ENCODE data around the gene APOBEC3F. TPM values are rescaled to one million over a fixed set of nuclear protein-coding genes. Genes with fewer than 3 reads are reported as not detected.

APOBEC3F gene
- total RNA-seq, 1 experiment from 2014 or later, result 28.3 TPM

DNA sequence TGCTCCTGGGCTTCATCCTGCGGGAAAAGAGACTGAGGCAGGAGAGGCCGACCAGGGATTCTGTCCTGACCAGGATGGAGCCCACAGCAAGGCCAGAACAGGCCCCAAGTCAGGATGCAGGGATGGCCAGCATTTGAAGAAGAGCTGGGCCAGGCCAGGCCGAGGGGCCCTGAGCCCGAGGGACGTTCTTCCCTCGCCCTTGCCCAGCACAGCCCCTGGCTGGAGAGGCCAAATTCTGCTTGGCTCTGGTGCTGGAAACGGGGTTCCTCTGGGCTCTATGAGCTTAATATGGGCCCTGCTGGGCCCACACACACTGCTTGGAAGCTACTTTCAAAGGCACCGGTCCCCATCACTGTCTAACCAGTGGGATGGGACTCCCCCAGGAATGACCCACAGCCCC is 44.0 kb downstream of the APOBEC3F start:
- Histone ChIP-seq H3K4me1 (replicated peaks; ENCODE audit: insufficient read depth) (peaks cover 39% of the 10 kb centered on the region), H2AFZ (no peak overlapping the region), H3K36me3 (ENCODE audit: low read depth) (no peaks in the 10 kb centered on the region), H3K9me3 (ENCODE audit: insufficient read depth, low read depth) (no peaks in the 10 kb centered on the region), H3F3A (ENCODE audit: insufficient read depth, low read depth) (peaks cover 14% of the 10 kb centered on the region; the same call in 1 of the 2 replicates), H3K79me2 (ENCODE audit: low read depth) (no peaks in the 10 kb centered on the region), H3K4me3 (no peak overlapping the region), H3K9me2 (ENCODE audit: insufficient read depth) (no peaks in the 10 kb centered on the region), H4K20me1 (ENCODE audit: insufficient read depth) (no peaks in the 10 kb centered on the region), H3K4me2 (no peak overlapping the region), H3K27me3 (ENCODE audit: insufficient read depth, low read depth) (no peaks in the 10 kb centered on the region), H3K27ac (no peak overlapping the region)
- ChIA-PET POLR2A (ENCODE audit: unreplicated experiment) (no interaction called here), CTCF (interaction anchor here (0.6 kb wide), 1 partner anchor 40 kb away, joined by 3 read pairs; no protein-coding TSS in a partner anchor)
- intact Hi-C loops (cut with micrococcal nuclease; ENCODE audit: unreplicated experiment), result no loop called here
- BruUV-seq (replicated peaks), result no TSS peak
- DNase-seq, result no peak
- TF ChIP-seq, protein P1, sequence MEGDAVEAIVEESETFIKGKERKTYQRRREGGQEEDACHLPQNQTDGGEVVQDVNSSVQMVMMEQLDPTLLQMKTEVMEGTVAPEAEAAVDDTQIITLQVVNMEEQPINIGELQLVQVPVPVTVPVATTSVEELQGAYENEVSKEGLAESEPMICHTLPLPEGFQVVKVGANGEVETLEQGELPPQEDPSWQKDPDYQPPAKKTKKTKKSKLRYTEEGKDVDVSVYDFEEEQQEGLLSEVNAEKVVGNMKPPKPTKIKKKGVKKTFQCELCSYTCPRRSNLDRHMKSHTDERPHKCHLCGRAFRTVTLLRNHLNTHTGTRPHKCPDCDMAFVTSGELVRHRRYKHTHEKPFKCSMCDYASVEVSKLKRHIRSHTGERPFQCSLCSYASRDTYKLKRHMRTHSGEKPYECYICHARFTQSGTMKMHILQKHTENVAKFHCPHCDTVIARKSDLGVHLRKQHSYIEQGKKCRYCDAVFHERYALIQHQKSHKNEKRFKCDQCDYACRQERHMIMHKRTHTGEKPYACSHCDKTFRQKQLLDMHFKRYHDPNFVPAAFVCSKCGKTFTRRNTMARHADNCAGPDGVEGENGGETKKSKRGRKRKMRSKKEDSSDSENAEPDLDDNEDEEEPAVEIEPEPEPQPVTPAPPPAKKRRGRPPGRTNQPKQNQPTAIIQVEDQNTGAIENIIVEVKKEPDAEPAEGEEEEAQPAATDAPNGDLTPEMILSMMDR (conservative IDR thresholded peaks at IDR 0.05), result no peak
- no peak for TF ChIP-seq EZH2 (IDR thresholded peaks at IDR 0.05; ENCODE audit: low read depth)

DNA sequence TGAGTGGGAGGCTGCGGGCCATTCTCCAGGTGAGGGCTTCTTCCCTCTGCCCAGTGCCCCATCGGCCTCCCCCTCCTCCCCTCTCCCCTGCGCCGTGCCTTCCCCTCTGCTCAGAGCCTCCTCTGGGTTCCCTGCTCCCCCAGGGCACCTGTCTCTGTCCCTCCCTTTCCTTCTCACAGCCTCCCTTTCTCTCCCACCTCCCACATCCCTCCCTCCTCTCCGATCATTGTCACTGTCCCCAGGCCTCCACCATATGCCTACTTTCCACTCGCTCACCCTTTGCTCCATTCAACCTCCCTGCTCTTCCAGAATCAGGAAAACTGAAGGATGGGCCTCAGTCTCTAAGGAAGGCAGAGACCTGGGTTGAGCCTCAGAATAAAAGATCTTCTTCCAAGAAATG is 46.4 kb downstream of the APOBEC3F start:
- H3K27ac ChIP-seq, result peak overlapping the region; percentile 23; the same call in 1 of the 2 replicates
- CTCF ChIA-PET, result no interaction called here
- TF ChIP-seq EZH2 (IDR thresholded peaks at IDR 0.05; ENCODE audit: low read depth), result no peak
- TF ChIP-seq, protein P1 (conservative IDR thresholded peaks at IDR 0.05), result no peak
- DNase-seq, result no peak
- intact Hi-C loops (cut with micrococcal nuclease; ENCODE audit: unreplicated experiment), result no loop called here
- no peak overlapping the region for H3K4me2 ChIP-seq
- no peaks in the 10 kb centered on the region for H3K9me3 ChIP-seq (ENCODE audit: insufficient read depth, low read depth)
- H2AFZ ChIP-seq, result no peak overlapping the region
- H3K36me3 ChIP-seq (ENCODE audit: low read depth), result no peaks in the 10 kb centered on the region
- H3F3A ChIP-seq (ENCODE audit: insufficient read depth, low read depth), result peaks cover 31% of the 10 kb centered on the region
- no peaks in the 10 kb centered on the region for H4K20me1 ChIP-seq (ENCODE audit: insufficient read depth)
- H3K79me2 ChIP-seq (ENCODE audit: low read depth), result no peaks in the 10 kb centered on the region
- H3K4me1 ChIP-seq (replicated peaks; ENCODE audit: insufficient read depth), result peaks cover 59% of the 10 kb centered on the region
- H3K27me3 ChIP-seq (ENCODE audit: insufficient read depth, low read depth), result no peaks in the 10 kb centered on the region
- BruUV-seq (replicated peaks), result no TSS peak
- POLR2A ChIA-PET (ENCODE audit: unreplicated experiment), result no interaction called here
- H3K9me2 ChIP-seq (ENCODE audit: insufficient read depth), result no peaks in the 10 kb centered on the region
- H3K4me3 ChIP-seq, result no peak overlapping the region

GRCh38 chr22:39087881-39088684 is 47.4 kb downstream of the APOBEC3F start:
- Histone ChIP-seq H3K27me3 (ENCODE audit: insufficient read depth, low read depth) (no peaks in the 10 kb centered on the region), H3K9me3 (ENCODE audit: insufficient read depth, low read depth) (no peaks in the 10 kb centered on the region), H3F3A (ENCODE audit: insufficient read depth, low read depth) (peaks cover 38% of the 10 kb centered on the region), H3K9me2 (ENCODE audit: insufficient read depth) (no peaks in the 10 kb centered on the region), H3K27ac (0 out of 2 replicates have a peak overlapping the region, but pooled peaks have one; percentile 23), H4K20me1 (ENCODE audit: insufficient read depth) (no peaks in the 10 kb centered on the region), H3K36me3 (ENCODE audit: low read depth) (no peaks in the 10 kb centered on the region), H3K4me2 (no peak overlapping the region; the same call in none of the 2 replicates), H2AFZ (no peak overlapping the region), H3K79me2 (ENCODE audit: low read depth) (no peaks in the 10 kb centered on the region), H3K4me3 (no peak overlapping the region), H3K4me1 (replicated peaks; ENCODE audit: insufficient read depth) (peaks cover 60% of the 10 kb centered on the region)
- CTCF ChIA-PET, result no interaction called here
- TF ChIP-seq EZH2 (IDR thresholded peaks at IDR 0.05; ENCODE audit: low read depth), result no peak
- TF ChIP-seq, protein P1 (conservative IDR thresholded peaks at IDR 0.05), result no peak
- POLR2A ChIA-PET (ENCODE audit: unreplicated experiment), result no interaction called here
- no TSS peak for BruUV-seq (replicated peaks)
- intact Hi-C loops (cut with micrococcal nuclease; ENCODE audit: unreplicated experiment), result no loop called here
- DNase-seq, result no peak

All from PC-9 (cell line).